ENCODE data around the gene C1orf216.
"Not testable (repeated sequence)": the region's sequence is repeated elsewhere in the genome, so short reads cannot be mapped to it uniquely, and the experiment has no call there.

The C1orf216 gene

GRCh38 chr1:35718492-35719336 lies at the start of gene C1orf216:
TSS of gene C1orf216 (minus strand) at chr1:35718884. CDS start at chr1:35716321, 2,563 bp downstream.
- intact Hi-C loops (cut with DNase I), result loop anchor here (10.0 kb wide), 1 partner anchor 524 kb away; the partner anchor contains the start of gene SFPQ
- DNase-seq, result peak; percentile 59 to 97 (median 74)

GRCh38 chr1:35764283-35764682 lies 45.6 kb upstream of the C1orf216 start:
- no peak for DNase-seq
- intact Hi-C loops (cut with DNase I), result no loop called here

GRCh38 chr1:35763201-35763600 lies 44.5 kb upstream of the C1orf216 start:
- intact Hi-C loops (cut with DNase I), result no loop called here
- DNase-seq, result no peak

GRCh38 chr1:35762141-35762540 lies 43.5 kb upstream of the C1orf216 start:
- intact Hi-C loops (cut with DNase I), result no loop called here
- no peak for DNase-seq

GRCh38 chr1:35756064-35756463 lies 37.4 kb upstream of the C1orf216 start:
- no peak for DNase-seq
- intact Hi-C loops (cut with DNase I), result no loop called here

GRCh38 chr1:35753626-35754260 lies 35.1 kb upstream of the C1orf216 start:
- DNase-seq, result no peak
- intact Hi-C loops (cut with DNase I), result no loop called here

- intact Hi-C loops (cut with DNase I), result no loop called here
- DNase-seq, result peak in 3 of 10 donors; percentile 26 to 41 (median 28)
These were observed 29.6 kb upstream of the C1orf216 start for GRCh38 chr1:35748326-35748725.

- intact Hi-C loops (cut with DNase I), result no loop called here
- DNase-seq, result no peak
These were observed 26.5 kb upstream of the C1orf216 start for GRCh38 chr1:35745124-35745730.

GRCh38 chr1:35737120-35737519 lies 18.4 kb upstream of the C1orf216 start:
- intact Hi-C loops (cut with DNase I), result no loop called here
- DNase-seq, result no peak

- intact Hi-C loops (cut with DNase I), result loop anchor here (1.0 to 10.0 kb wide), 3 partner anchors 45 to 273 kb away; no protein-coding TSS in a partner anchor
- no peak for DNase-seq
These were observed 8.9 kb upstream of the C1orf216 start for GRCh38 chr1:35727434-35728040.

- peak in 8 of 10 donors; percentile 49 to 93 (median 69) for DNase-seq
- intact Hi-C loops (cut with DNase I), result loop anchor here (1.0 to 10.0 kb wide), 3 partner anchors 46 to 272 kb away; no protein-coding TSS in a partner anchor
These were observed 8.1 kb upstream of the C1orf216 start for GRCh38 chr1:35726450-35727433.

GRCh38 chr1:35725596-35725995 lies 6.9 kb upstream of the C1orf216 start:
- intact Hi-C loops (cut with DNase I), result loop anchor here (5.0 to 10.0 kb wide), 2 partner anchors 47 to 271 kb away; no protein-coding TSS in a partner anchor
- DNase-seq, result peak in 8 of 10 donors; percentile 51 to 96 (median 67)

- intact Hi-C loops (cut with DNase I), result loop anchor here (10.0 kb wide), 1 partner anchor 523 kb away; the partner anchor contains the start of gene SFPQ
- DNase-seq, result peak; percentile 44 to 95 (median 70)
These were observed 690 bp downstream of the C1orf216 start for GRCh38 chr1:35717911-35718476.

GRCh38 chr1:35715568-35716002 lies 3.1 kb downstream of the C1orf216 start:
- DNase-seq, result peak; percentile 59 to 97 (median 82)
- intact Hi-C loops (cut with DNase I), result loop anchor here (2.0 to 10.0 kb wide), 2 partner anchors 73 to 521 kb away; partner anchors contain the start of gene SFPQ

GRCh38 chr1:35714921-35715567 lies 3.6 kb downstream of the C1orf216 start:
- DNase-seq, result no peak
- intact Hi-C loops (cut with DNase I), result loop anchor here (2.0 to 10.0 kb wide), 2 partner anchors 72 to 520 kb away; partner anchors contain the start of gene SFPQ

GRCh38 chr1:35711098-35711497 lies 7.6 kb downstream of the C1orf216 start:
- intact Hi-C loops (cut with DNase I), result loop anchor here (10.0 kb wide), 1 partner anchor 516 kb away; the partner anchor contains the start of gene SFPQ
- DNase-seq, result not testable (repeated sequence)

- intact Hi-C loops (cut with DNase I), result no loop called here
- DNase-seq, result no peak
These were observed 9.7 kb downstream of the C1orf216 start for GRCh38 chr1:35708952-35709351.

- intact Hi-C loops (cut with DNase I), result no loop called here
- DNase-seq, result peak in 6 of 10 donors; percentile 9 to 88 (median 42)
These were observed 10.2 kb downstream of the C1orf216 start for GRCh38 chr1:35708441-35708921.
